Measurements from ENCODE around the gene ARHGAP6. TPM values are rescaled to one million over a fixed set of nuclear protein-coding genes. Genes with fewer than 3 reads are reported as not detected.

ARHGAP6 gene
- total and polyA plus RNA-seq, 9 of the 15 experiments (the other 6 are each of a cell fraction or from before 2014, with no cell fraction given), result 12.5 to 63.6 (median 41.8) TPM

DNA sequence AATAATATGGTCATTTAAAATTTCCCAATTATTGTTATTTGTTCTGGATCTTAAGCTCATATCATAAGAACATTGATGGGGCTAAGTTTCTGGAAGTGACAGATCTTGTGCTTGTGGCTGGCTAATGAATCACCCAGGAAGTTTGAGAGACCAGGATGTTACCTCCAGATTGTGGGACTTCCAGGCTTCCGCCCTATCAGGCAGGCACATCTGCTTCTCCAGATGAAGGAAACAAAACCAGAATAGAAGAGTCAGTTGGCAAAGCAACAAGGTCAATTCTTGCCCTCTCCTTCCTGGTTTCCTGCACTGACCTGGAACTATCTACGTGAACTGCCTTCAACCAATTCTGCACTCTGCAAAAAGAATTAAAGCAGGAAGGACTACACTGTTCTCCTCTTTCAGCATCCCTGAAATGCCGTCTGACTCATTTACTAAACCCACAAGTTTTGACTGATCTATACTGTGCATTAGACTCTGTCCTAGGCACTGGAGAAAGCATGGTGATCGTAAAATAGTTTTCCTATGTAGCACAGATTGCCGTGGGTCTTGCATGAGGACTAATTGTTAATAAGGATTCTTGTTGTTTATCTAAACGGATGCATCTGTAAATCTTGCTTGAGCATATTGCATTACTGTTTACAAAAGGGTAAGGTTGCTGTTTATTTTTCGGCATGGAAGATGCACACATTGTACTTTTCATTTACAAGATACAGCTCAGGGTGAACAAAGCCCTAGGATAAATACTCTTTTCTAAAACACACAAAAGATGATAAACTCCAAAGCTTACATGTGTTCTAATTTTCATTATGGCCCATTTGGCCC, 297.9 kb downstream of the ARHGAP6 start (continued):
- no peak for TF ChIP-seq PCBP2 (IDR thresholded peaks at IDR 0.05; ENCODE audit: low read depth, low read length, poor library complexity, severe bottlenecking)
- TF ChIP-seq PML (IDR thresholded peaks at IDR 0.05; ENCODE audit: low read length), result peak; percentile 94
- TF ChIP-seq ZC3H11A (IDR thresholded peaks at IDR 0.05; ENCODE audit: low read depth, low read length), result no peak
- TF ChIP-seq MAFG (tag; conservative IDR thresholded peaks at IDR 0.05), result no peak
- no peak for TF ChIP-seq CCAR2 (IDR thresholded peaks at IDR 0.05; ENCODE audit: low read depth, low read length)
- TF ChIP-seq ZNF263 (CRISPR knock-in tag; IDR thresholded peaks at IDR 0.05; ENCODE audit: borderline replicate concordance), result no peak
- TF ChIP-seq TAF1 (IDR thresholded peaks at IDR 0.05; ENCODE audit: control insufficient read depth, extremely low read depth, insufficient read depth, low read length, severe bottlenecking), result peak; percentile 27
- TF ChIP-seq MEF2A (IDR thresholded peaks at IDR 0.05; ENCODE audit: control insufficient read depth, low read depth, low read length), result peak; percentile 80
- TF ChIP-seq ZBTB43 (CRISPR knock-in tag; IDR thresholded peaks at IDR 0.05), result no peak
- TF ChIP-seq, protein P1, sequence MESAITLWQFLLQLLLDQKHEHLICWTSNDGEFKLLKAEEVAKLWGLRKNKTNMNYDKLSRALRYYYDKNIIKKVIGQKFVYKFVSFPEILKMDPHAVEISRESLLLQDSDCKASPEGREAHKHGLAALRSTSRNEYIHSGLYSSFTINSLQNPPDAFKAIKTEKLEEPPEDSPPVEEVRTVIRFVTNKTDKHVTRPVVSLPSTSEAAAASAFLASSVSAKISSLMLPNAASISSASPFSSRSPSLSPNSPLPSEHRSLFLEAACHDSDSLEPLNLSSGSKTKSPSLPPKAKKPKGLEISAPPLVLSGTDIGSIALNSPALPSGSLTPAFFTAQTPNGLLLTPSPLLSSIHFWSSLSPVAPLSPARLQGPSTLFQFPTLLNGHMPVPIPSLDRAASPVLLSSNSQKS (CRISPR knock-in tag; IDR thresholded peaks at IDR 0.05), result no peak
- no peak for TF ChIP-seq HNRNPH1 (optimal IDR thresholded peaks at IDR 0.05; ENCODE audit: low read depth, low read length)
- TF ChIP-seq SOX6 (IDR thresholded peaks at IDR 0.05), result peak; percentile 90
- peak; percentile 44 to 94; a peak in 3 of 4 replicates for TF ChIP-seq ARNT (IDR thresholded peaks at IDR 0.05)
- TF ChIP-seq REST (IDR thresholded peaks at IDR 0.05; ENCODE audit: borderline replicate concordance), result no peak
- no peak for TF ChIP-seq REST (CRISPR knock-in tag; IDR thresholded peaks at IDR 0.05; ENCODE audit: low read depth)
- peak; percentile 85 to 94 for TF ChIP-seq ETV6 (IDR thresholded peaks at IDR 0.05; ENCODE audit: borderline replicate concordance in 1 of 2, low read depth in 2 of 2, low read length in 1 of 2)
- no peak for TF ChIP-seq ETV6 (CRISPR knock-in tag; IDR thresholded peaks at IDR 0.05; ENCODE audit: borderline replicate concordance)
- peak; percentile 96 for TF ChIP-seq TCF3 (CRISPR knock-in tag; IDR thresholded peaks at IDR 0.05)
